ENCODE results near the gene SPAG17. TPM values are rescaled to one million over a fixed set of nuclear protein-coding genes. Genes with fewer than 3 reads are reported as not detected.

SPAG17 gene
- polyA plus RNA-seq, 1 of the 3 experiments (the other 2 are of a cell fraction) = not detected

- ChIA-PET CTCF (no interaction called here), POLR2A (no interaction called here)
- Histone ChIP-seq H4K20me1 (ENCODE audit: insufficient read depth) (no peaks in the 10 kb centered on the region), H3F3A (replicated peaks; ENCODE audit: insufficient read depth) (no peaks in the 10 kb centered on the region), H3K4me1 (ENCODE audit: control insufficient read depth in 1 of 2, insufficient read depth in 2 of 2, low read depth in 1 of 2, low read length in 1 of 2) (no peaks in the 10 kb centered on the region), H3K27me3 (ENCODE audit: insufficient read depth) (peaks cover 4% of the 10 kb centered on the region; the same call in 1 of the 2 replicates), H3K36me3 (replicated peaks in 1 of 2; ENCODE audit: control insufficient read depth in 1 of 2, insufficient read depth in 2 of 2, low read length in 1 of 2) (no peaks in the 10 kb centered on the region), H3K27ac (ENCODE audit: low read depth in 2 of 2, low read length in 1 of 2) (no peak overlapping the region), H3K9me3 (no peaks in the 10 kb centered on the region), H3K79me2 (ENCODE audit: insufficient read depth) (no peaks in the 10 kb centered on the region), H3K4me2 (no peak overlapping the region), H3K9ac (no peak overlapping the region), H2AFZ (ENCODE audit: low read depth) (no peak overlapping the region), H3K9me2 (no peaks in the 10 kb centered on the region), H3K4me3 (ENCODE audit: low read depth in 2 of 2, low read length in 1 of 2) (no peak overlapping the region)
- 1% methylated on average over 5 of the region's 5 CpGs for WGBS (ENCODE audit: low lambda C conversion rate)
- TF ChIP-seq NFIC (IDR thresholded peaks at IDR 0.05; ENCODE audit: borderline replicate concordance) (no peak), RAD21 (IDR thresholded peaks at IDR 0.05; ENCODE audit: low read length) (no peak), RCOR1 (IDR thresholded peaks at IDR 0.05; ENCODE audit: low read length) (no peak), JUND (IDR thresholded peaks at IDR 0.05) (no peak), EP300 (IDR thresholded peaks at IDR 0.05; ENCODE audit: borderline replicate concordance in 1 of 2, low read depth in 1 of 2, low read length in 1 of 2) (no peak), TAF1 (IDR thresholded peaks at IDR 0.05; ENCODE audit: borderline replicate concordance, low read depth, low read length) (no peak), GATA2 (CRISPR knock-in tag; IDR thresholded peaks at IDR 0.05) (no peak), CTCF (IDR thresholded peaks at IDR 0.05) (no peak), USF2 (IDR thresholded peaks at IDR 0.05; ENCODE audit: borderline replicate concordance, low read depth, low read length) (no peak), NRF1 (IDR thresholded peaks at IDR 0.05; ENCODE audit: low read depth, low read length) (no peak), POLR2AphosphoS5 (IDR thresholded peaks at IDR 0.05; ENCODE audit: low read depth, low read length) (no peak), RXRA (IDR thresholded peaks at IDR 0.05; ENCODE audit: borderline replicate concordance, low read depth) (no peak), SMC3 (IDR thresholded peaks at IDR 0.05; ENCODE audit: low read depth, low read length) (no peak), RFX5 (IDR thresholded peaks at IDR 0.05; ENCODE audit: low read length) (no peak), EZH2phosphoT487 (IDR thresholded peaks at IDR 0.05; ENCODE audit: borderline replicate concordance, low read depth) (no peak), YY1 (IDR thresholded peaks at IDR 0.05; ENCODE audit: low read depth) (no peak), FOXJ3 (CRISPR knock-in tag; IDR thresholded peaks at IDR 0.05) (no peak), MAX (IDR thresholded peaks at IDR 0.05; ENCODE audit: low read depth) (no peak), MEF2A (IDR thresholded peaks at IDR 0.05; ENCODE audit: borderline replicate concordance, low read depth) (no peak)
- DNase-seq = no peak
These were observed 85.3 kb downstream of the SPAG17 start for GRCh38 chr1:118099686-118100085.
